Measurements from ENCODE around the gene GREM2. TPM values are rescaled to one million over a fixed set of nuclear protein-coding genes. Genes with fewer than 3 reads are reported as not detected.

Gene GREM2
- total RNA-seq, 1 experiment from 2014 or later, result not detected

- H3K27me3 Mint-ChIP-seq (ENCODE audit: low read depth), result no peaks in the 10 kb centered on the region; the same call in 1 of the 2 replicates
- no peak overlapping the region for H2BK12ac ChIP-seq (ENCODE audit: insufficient read length, low read depth, low read length)
- H3T11ph ChIP-seq (ENCODE audit: low read length), result no peak overlapping the region
- WGBS (ENCODE audit: extremely low coverage, insufficient read length, low lambda C conversion rate), result no CpG with 5 or more reads among the region's 3 CpGs
- no peak overlapping the region for H3K9ac ChIP-seq (ENCODE audit: extremely low read depth, insufficient read length, low read length)
- no peak overlapping the region for H3K27ac Mint-ChIP-seq
- H2BK120ac ChIP-seq (ENCODE audit: low read depth, low read length, poor library complexity, severe bottlenecking), result no peak overlapping the region
- peaks cover 13% of the 10 kb centered on the region in 2 experiments for H3K4me1 Mint-ChIP-seq
- no peaks in the 10 kb centered on the region for H3K27me3 ChIP-seq (ENCODE audit: insufficient read depth, low read length)
- no peak overlapping the region for H4K8ac ChIP-seq (replicated peaks; ENCODE audit: insufficient read length, low read depth, low read length)
- no peak overlapping the region for H3K27ac ChIP-seq (ENCODE audit: insufficient read length, low read depth, low read length)
- no peak for DNase-seq
- H2BK20ac ChIP-seq (ENCODE audit: low read depth, low read length, poor library complexity, severe bottlenecking), result no peak overlapping the region
- no peaks in the 10 kb centered on the region for H3K9me3 Mint-ChIP-seq
- H2BK15ac ChIP-seq (ENCODE audit: low read depth, low read length), result no peak overlapping the region
- no peak overlapping the region for H3K4me2 ChIP-seq (ENCODE audit: insufficient read depth, insufficient read length, low read length)
- H4K91ac ChIP-seq (ENCODE audit: insufficient read length, low read depth, low read length), result no peak overlapping the region
- no peak overlapping the region for H4K5ac ChIP-seq (ENCODE audit: insufficient read length, low read depth, low read length)
- no peaks in the 10 kb centered on the region for H4K20me1 ChIP-seq (ENCODE audit: control insufficient read depth, insufficient read depth, insufficient read length)
- no peak overlapping the region for H3K14ac ChIP-seq (ENCODE audit: insufficient read depth, low read length)
- TF ChIP-seq, protein P1, sequence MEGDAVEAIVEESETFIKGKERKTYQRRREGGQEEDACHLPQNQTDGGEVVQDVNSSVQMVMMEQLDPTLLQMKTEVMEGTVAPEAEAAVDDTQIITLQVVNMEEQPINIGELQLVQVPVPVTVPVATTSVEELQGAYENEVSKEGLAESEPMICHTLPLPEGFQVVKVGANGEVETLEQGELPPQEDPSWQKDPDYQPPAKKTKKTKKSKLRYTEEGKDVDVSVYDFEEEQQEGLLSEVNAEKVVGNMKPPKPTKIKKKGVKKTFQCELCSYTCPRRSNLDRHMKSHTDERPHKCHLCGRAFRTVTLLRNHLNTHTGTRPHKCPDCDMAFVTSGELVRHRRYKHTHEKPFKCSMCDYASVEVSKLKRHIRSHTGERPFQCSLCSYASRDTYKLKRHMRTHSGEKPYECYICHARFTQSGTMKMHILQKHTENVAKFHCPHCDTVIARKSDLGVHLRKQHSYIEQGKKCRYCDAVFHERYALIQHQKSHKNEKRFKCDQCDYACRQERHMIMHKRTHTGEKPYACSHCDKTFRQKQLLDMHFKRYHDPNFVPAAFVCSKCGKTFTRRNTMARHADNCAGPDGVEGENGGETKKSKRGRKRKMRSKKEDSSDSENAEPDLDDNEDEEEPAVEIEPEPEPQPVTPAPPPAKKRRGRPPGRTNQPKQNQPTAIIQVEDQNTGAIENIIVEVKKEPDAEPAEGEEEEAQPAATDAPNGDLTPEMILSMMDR (conservative IDR thresholded peaks at IDR 0.05), result no peak
- H3K4ac ChIP-seq (ENCODE audit: low read depth, low read length), result no peak overlapping the region
- no peak overlapping the region for H2AK5ac ChIP-seq (ENCODE audit: insufficient read length, low read length)
- H3K18ac ChIP-seq (ENCODE audit: insufficient read length, low read depth, low read length), result no peak overlapping the region
- no peak overlapping the region for H2AFZ ChIP-seq (ENCODE audit: low read length)
- H3K36me3 Mint-ChIP-seq (ENCODE audit: insufficient read depth in 1 of 3, low read depth in 3 of 3), result no peaks in the 10 kb centered on the region
- H3K23me2 ChIP-seq (ENCODE audit: insufficient read length, low read depth, low read length, poor library complexity, severe bottlenecking), result no peaks in the 10 kb centered on the region
- no peaks in the 10 kb centered on the region for H3K79me1 ChIP-seq (ENCODE audit: insufficient read depth, low read depth, low read length, poor library complexity, severe bottlenecking)
- no peaks in the 10 kb centered on the region; the same call in 1 of the 2 replicates for H3K4me1 ChIP-seq (ENCODE audit: insufficient read depth, low read length)
- H3K9me3 ChIP-seq (ENCODE audit: control insufficient read depth, low read depth, low read length), result no peaks in the 10 kb centered on the region
- no peaks in the 10 kb centered on the region for H3K79me2 ChIP-seq (ENCODE audit: insufficient read depth, low read length)
- H3K56ac ChIP-seq (ENCODE audit: insufficient read length, low read depth, low read length), result no peak overlapping the region
- no peak overlapping the region for H3K4me3 Mint-ChIP-seq
- no peak overlapping the region for H3K23ac ChIP-seq (ENCODE audit: insufficient read length, low read depth, low read length)
- no peak overlapping the region for H2BK5ac ChIP-seq (ENCODE audit: insufficient read length, low read length)
These were observed 149.7 kb downstream of the GREM2 start for GRCh38 chr1:240462277-240462676.
